Tibial artery (tissue), 4 donors: ENCODE results near the gene LTC4S.

ENCODE experiments used
- DNase-seq, 2 donors: peaks; one replicate each; pipeline ENCODE4 v3.0.0-alpha.2; 2019
- H3K27ac ChIP-seq, 2 donors: fragments of 200-600 bp; sonication (generic) in 1 of 2; 1 replicate in 1 of 2; 2 replicates in 1 of 2; pipeline ENCODE4 v1.5.1; 2018 to 2019; ENCODE audit warnings: mild to moderate bottlenecking in 1 of 2
- H3K27me3 ChIP-seq, 2 donors: fragments of 200-600 bp; sonication (generic) in 1 of 2; one replicate each; pipeline versions ENCODE4 v1.5.1 to v1.6.0; 2016 to 2019
- H3K36me3 ChIP-seq, 3 donors: fragments of 200-600 bp; sonication (generic) in 2 of 3; one replicate each; pipeline ENCODE4 v1.5.1; 2016 to 2019; ENCODE audit warnings: mild to moderate bottlenecking in 2 of 3
- H3K4me1 ChIP-seq, 4 donors: fragments of 200-600 bp; sonication (generic) in 2 of 4; 1 replicate in 3 of 4; 2 replicates in 1 of 4; pipeline ENCODE4 v1.5.1; 2016 to 2019
- H3K4me3 ChIP-seq, 2 donors: fragments of 200-600 bp; sonication (generic) in 1 of 2; 1 replicate in 1 of 2; 2 replicates in 1 of 2; pipeline ENCODE4 v1.5.1; 2018 to 2019; ENCODE audit warnings: mild to moderate bottlenecking in 2 of 2
- H3K9me3 ChIP-seq, 3 donors: fragments of 200-600 bp; sonication (generic) in 1 of 3; one replicate each; pipeline ENCODE4 v1.5.1; 2016 to 2019
- CTCF ChIP-seq, 2 experiments: fragments of 200-600 bp in 1 of 2; fragments of 450-650 bp in 1 of 2; IDR thresholded peaks; one replicate each; pipeline ENCODE4 v1.5.1; 2017 to 2019; ENCODE audit warnings: antibody characterized with exemption in 2 of 2, mild to moderate bottlenecking in 1 of 2, moderate library complexity in 1 of 2
- intact Hi-C: fragments of 100-400 bp; cut with DNase I; formaldehyde crosslinking; loops from one replicate; pipeline ENCODE4 v1.15.0; 2023; ENCODE audit warnings: low total_unique reads

Gene LTC4S

GRCh38 chr5:179819296-179820126, 25.7 kb downstream of the LTC4S start:
- peak overlapping the region; percentile 100 for H3K27ac ChIP-seq
- peaks cover 14 to 70% (median 60%) of the 10 kb centered on the region in 4 donors for H3K4me1 ChIP-seq
- DNase-seq, result peak; percentile 76 to 89
- H3K36me3 ChIP-seq, result peaks cover 23 to 26% (median 24%) of the 10 kb centered on the region in 3 donors
- peak overlapping the region; percentile 99 to 100 for H3K4me3 ChIP-seq
- intact Hi-C loops, result loop anchor here (5.0 kb wide), 3 partner anchors 38 to 473 kb away; partner anchors contain the start of genes HNRNPH1, MAPK9 and MRNIP
- no peaks in the 10 kb centered on the region for H3K27me3 ChIP-seq
- TF ChIP-seq CTCF (IDR thresholded peaks at IDR 0.05), result no peak
- H3K9me3 ChIP-seq, result no peaks in the 10 kb centered on the region

GRCh38 chr5:179820127-179820482, 26.3 kb downstream of the LTC4S start:
- TF ChIP-seq CTCF (IDR thresholded peaks at IDR 0.05), result no peak
- Histone ChIP-seq H3K9me3 (no peaks in the 10 kb centered on the region), H3K4me3 (peak overlapping the region; percentile 99 to 100), H3K27me3 (no peaks in the 10 kb centered on the region), H3K36me3 (peaks cover 29 to 32% (median 30%) of the 10 kb centered on the region in 3 donors), H3K27ac (peak overlapping the region; percentile 100), H3K4me1 (peaks cover 14 to 76% (median 66%) of the 10 kb centered on the region in 4 donors)
- DNase-seq, result no peak
- intact Hi-C loops, result loop anchor here (5.0 kb wide), 1 partner anchor 37 kb away; the partner anchor contains the start of gene MRNIP

GRCh38 chr5:179820483-179821297, 26.9 kb downstream of the LTC4S start, which contains the start of gene SQSTM1:
TSS of gene SQSTM1 (plus strand) at chr5:179820905. CDS start at chr5:179820937, 32 bp downstream.
- DNase-seq, result peak; percentile 66 to 91
- Histone ChIP-seq H3K27me3 (no peaks in the 10 kb centered on the region), H3K27ac (peak within 1 kb of the TSS; percentile 100), H3K4me1 (peaks cover 14 to 81% (median 72%) of the 10 kb centered on the region in 4 donors), H3K4me3 (peak within 1 kb of the TSS; percentile 99 to 100), H3K36me3 (peaks cover 34 to 38% (median 36%) of the 10 kb centered on the region in 3 donors), H3K9me3 (no peaks in the 10 kb centered on the region)
- intact Hi-C loops, result loop anchor here (5.0 kb wide), 1 partner anchor 37 kb away; the partner anchor contains the start of gene MRNIP
- TF ChIP-seq CTCF (IDR thresholded peaks at IDR 0.05), result peak in 1 of 2 experiments; percentile 33

- H3K9me3 ChIP-seq, result no peaks in the 10 kb centered on the region
- peak overlapping the region; percentile 99 to 100 for H3K4me3 ChIP-seq
- intact Hi-C loops, result loop anchor here (5.0 kb wide), 1 partner anchor 36 kb away; the partner anchor contains the start of gene MRNIP
- no peaks in the 10 kb centered on the region for H3K27me3 ChIP-seq
- no peak for TF ChIP-seq CTCF (IDR thresholded peaks at IDR 0.05)
- DNase-seq, result peak; percentile 98 to 99
- peaks cover 13 to 85% (median 73%) of the 10 kb centered on the region in 4 donors for H3K4me1 ChIP-seq
- peaks cover 42 to 46% (median 44%) of the 10 kb centered on the region in 3 donors for H3K36me3 ChIP-seq
- H3K27ac ChIP-seq, result peak overlapping the region; percentile 100
Measured at GRCh38 chr5:179821298-179822058, 27.7 kb downstream of the LTC4S start.

GRCh38 chr5:179822059-179822432, 28.3 kb downstream of the LTC4S start:
- no peaks in the 10 kb centered on the region for H3K9me3 ChIP-seq
- peaks cover 48 to 51% (median 50%) of the 10 kb centered on the region in 3 donors for H3K36me3 ChIP-seq
- DNase-seq, result no peak
- H3K4me3 ChIP-seq, result peak overlapping the region; percentile 99 to 100
- intact Hi-C loops, result loop anchor here (5.0 kb wide), 1 partner anchor 35 kb away; the partner anchor contains the start of gene MRNIP
- H3K27me3 ChIP-seq, result no peaks in the 10 kb centered on the region
- no peak for TF ChIP-seq CTCF (IDR thresholded peaks at IDR 0.05)
- peak overlapping the region; percentile 100 for H3K27ac ChIP-seq
- H3K4me1 ChIP-seq, result peaks cover 7 to 85% (median 70%) of the 10 kb centered on the region in 4 donors
